M059J (cell line): ENCODE results near the gene OR56B4. TPM values are rescaled to one million over a fixed set of nuclear protein-coding genes. Genes with fewer than 3 reads are reported as not detected.

Source experiments
- DNase-seq: peaks from one replicate; pipeline ENCODE4 v3.0.0-alpha.2; 2012; ENCODE audit warnings: low read depth
- total RNA-seq: library from RNA; depleted of rRNA; stranded (reverse); fragments of >200 nt; shearing (Covaris generic); gene quantifications from 2 replicates; pipeline ENCODE4 v1.2.3, GENCODE V29; 2014; rRNA removed

The OR56B4 gene
- total RNA-seq, 1 experiment from 2014 or later, result not detected

GRCh38 chr11:6151117-6151516 is 43.6 kb downstream of the OR56B4 start:
- no peak for DNase-seq

DNA sequence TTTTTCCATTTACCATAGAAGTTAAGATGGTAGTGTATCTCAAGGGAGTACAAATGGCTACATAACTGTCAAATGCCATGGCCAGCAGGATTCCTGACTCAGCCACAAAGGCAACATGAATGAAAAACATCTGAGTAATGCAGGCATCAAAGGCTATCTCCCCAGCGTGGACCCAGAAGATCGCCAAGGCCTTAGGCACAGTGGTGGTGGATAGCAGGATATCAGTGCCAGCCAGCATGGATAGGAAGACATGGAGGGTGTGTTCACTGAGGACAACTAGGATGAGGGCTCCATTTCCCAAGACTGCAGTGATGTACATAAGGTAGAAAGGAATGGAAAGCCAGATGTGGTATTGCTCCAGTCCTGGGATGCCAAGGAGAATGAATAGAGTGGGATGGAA is 44.6 kb downstream of the OR56B4 start:
- DNase-seq, result no peak

DNA sequence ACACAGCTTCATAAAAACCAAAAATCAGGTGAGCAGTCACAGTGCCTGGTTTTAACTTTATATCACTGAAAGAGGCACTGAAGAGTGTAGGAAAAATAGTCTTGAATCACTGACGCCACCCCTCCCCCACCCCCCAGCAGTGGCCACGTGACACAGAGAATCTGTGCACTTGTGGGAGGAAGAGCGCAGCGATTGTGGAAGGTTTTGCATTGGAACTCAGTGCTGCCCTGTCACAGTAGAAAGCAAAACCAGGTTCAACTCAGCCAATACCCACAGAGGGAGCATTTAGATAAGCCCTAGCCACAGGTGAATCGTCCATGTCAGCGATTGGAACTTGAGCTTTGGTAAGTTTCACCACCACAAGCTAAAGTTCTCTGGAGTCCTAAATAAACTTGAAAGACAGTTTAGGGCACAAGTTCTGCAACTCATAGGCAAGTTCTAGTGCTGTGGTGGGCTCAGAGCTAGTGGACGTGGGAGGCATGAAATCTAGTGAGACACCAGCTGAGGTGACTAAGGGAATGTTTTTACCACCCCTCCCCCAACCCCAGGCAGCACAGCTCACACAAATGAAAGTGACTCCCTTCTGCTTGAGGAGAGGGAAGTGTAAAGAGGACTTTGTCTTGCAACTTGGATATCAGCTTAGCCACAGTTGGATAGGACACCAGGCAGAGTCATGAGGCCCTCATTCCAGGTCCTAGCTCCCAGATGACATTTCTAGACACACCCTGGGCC is 49.3 kb downstream of the OR56B4 start:
- peak; percentile 5 for DNase-seq

Other genes starting within 250 kb of the OR56B4 start
- not detected in 2 replicates for gene OR52E8, start 250.0 kb upstream of the OR56B4 start, total RNA-seq
- gene OR52E4, start 227.1 kb upstream of the OR56B4 start, total RNA-seq, result not detected in 2 replicates
- not detected in 2 replicates for gene OR52E5, start 214.5 kb upstream of the OR56B4 start, total RNA-seq
- gene OR56A3, start 165.4 kb upstream of the OR56B4 start, total RNA-seq, result not detected in 2 replicates
- not detected in 2 replicates for gene OR56A5, start 139.2 kb upstream of the OR56B4 start, total RNA-seq
- 0.37 TPM in 1 of 2 replicates, not detected in the other for gene OR52L1, start 120.7 kb upstream of the OR56B4 start, total RNA-seq
- gene OR56A4, start 100.7 kb upstream of the OR56B4 start, total RNA-seq, result not detected in 2 replicates
- not detected in 2 replicates for gene OR56A1, start 76.9 kb upstream of the OR56B4 start, total RNA-seq
- not detected in 2 replicates for gene OR52B2, start 62.6 kb downstream of the OR56B4 start, total RNA-seq
- not detected in 2 replicates for gene OR52W1, start 91.5 kb downstream of the OR56B4 start, total RNA-seq
- gene C11orf42, start 97.9 kb downstream of the OR56B4 start, total RNA-seq, result not detected in 2 replicates
- gene FHIP1B, start 127.0 kb downstream of the OR56B4 start, total RNA-seq, result 7.0 and 11.3 TPM in 2 replicates
- not detected in 2 replicates for gene CNGA4, start 131.4 kb downstream of the OR56B4 start, total RNA-seq
- gene CCKBR, start 152.2 kb downstream of the OR56B4 start, total RNA-seq, result 0.86 TPM in 1 of 2 replicates, not detected in the other
- gene CAVIN3, start 212.8 kb downstream of the OR56B4 start, total RNA-seq, result 114 and 146 TPM in 2 replicates